Measurements from ENCODE around the gene TRA2B. TPM values are rescaled to one million over a fixed set of nuclear protein-coding genes. Genes with fewer than 3 reads are reported as not detected.

The TRA2B gene
- total RNA-seq, 1 donor from 2014 or later, result 205 TPM

- H3K27ac Mint-ChIP-seq, result peak overlapping the region; percentile 76
- H3K27me3 Mint-ChIP-seq, result peaks cover 13% of the 10 kb centered on the region
Observed at GRCh38 chr3:185942907-185943759, 5.3 kb upstream of the TRA2B start.

GRCh38 chr3:185942396-185942795 is 4.6 kb upstream of the TRA2B start:
- H3K9me3 Mint-ChIP-seq (ENCODE audit: low read depth), result peaks cover 7% of the 10 kb centered on the region
- H3K36me3 Mint-ChIP-seq (ENCODE audit: insufficient read depth), result peaks cover 10% of the 10 kb centered on the region
- TF ChIP-seq, protein P1, sequence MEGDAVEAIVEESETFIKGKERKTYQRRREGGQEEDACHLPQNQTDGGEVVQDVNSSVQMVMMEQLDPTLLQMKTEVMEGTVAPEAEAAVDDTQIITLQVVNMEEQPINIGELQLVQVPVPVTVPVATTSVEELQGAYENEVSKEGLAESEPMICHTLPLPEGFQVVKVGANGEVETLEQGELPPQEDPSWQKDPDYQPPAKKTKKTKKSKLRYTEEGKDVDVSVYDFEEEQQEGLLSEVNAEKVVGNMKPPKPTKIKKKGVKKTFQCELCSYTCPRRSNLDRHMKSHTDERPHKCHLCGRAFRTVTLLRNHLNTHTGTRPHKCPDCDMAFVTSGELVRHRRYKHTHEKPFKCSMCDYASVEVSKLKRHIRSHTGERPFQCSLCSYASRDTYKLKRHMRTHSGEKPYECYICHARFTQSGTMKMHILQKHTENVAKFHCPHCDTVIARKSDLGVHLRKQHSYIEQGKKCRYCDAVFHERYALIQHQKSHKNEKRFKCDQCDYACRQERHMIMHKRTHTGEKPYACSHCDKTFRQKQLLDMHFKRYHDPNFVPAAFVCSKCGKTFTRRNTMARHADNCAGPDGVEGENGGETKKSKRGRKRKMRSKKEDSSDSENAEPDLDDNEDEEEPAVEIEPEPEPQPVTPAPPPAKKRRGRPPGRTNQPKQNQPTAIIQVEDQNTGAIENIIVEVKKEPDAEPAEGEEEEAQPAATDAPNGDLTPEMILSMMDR (IDR thresholded peaks at IDR 0.05; ENCODE audit: unreplicated experiment), result no peak
- H3K27me3 Mint-ChIP-seq, result peaks cover 10% of the 10 kb centered on the region
- DNase-seq (ENCODE audit: low spot score, unreplicated experiment), result no peak
- peaks cover 2% of the 10 kb centered on the region for H3K4me1 Mint-ChIP-seq (ENCODE audit: low read depth)
- no peak overlapping the region for H3K4me3 Mint-ChIP-seq (ENCODE audit: low read depth)
- H3K27ac Mint-ChIP-seq, result no peak overlapping the region

More at GRCh38 chr3:185942907-185943759, 5.3 kb upstream of the TRA2B start:
- Mint-ChIP-seq H3K36me3 (ENCODE audit: insufficient read depth) (peaks cover 5% of the 10 kb centered on the region), H3K4me3 (ENCODE audit: low read depth) (no peak overlapping the region), H3K4me1 (ENCODE audit: low read depth) (peaks cover 2% of the 10 kb centered on the region), H3K9me3 (ENCODE audit: low read depth) (peaks cover 6% of the 10 kb centered on the region)
- peak; percentile 79 for DNase-seq (ENCODE audit: low spot score, unreplicated experiment)
- TF ChIP-seq, protein P1 (IDR thresholded peaks at IDR 0.05; ENCODE audit: unreplicated experiment), result peak; percentile 98

DNA sequence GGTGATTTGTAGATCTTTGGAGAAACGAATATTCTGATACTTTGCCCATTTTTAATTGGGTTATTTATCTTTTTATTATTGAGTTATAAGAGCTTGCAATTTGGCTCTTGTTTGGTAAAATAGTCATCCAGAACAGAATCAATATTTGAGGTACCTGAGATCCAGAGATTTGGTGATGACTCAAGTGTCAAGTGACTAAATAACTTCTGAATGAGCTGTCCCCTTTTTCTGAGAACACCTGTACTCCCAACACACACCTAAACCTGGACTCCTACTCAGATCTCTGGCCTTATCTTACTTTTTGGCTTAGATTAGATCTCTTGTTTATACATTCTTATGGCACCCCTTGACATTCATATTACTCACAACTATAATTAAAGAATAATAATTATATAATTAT is 3.1 kb upstream of the TRA2B start:
- TF ChIP-seq, protein P1 (IDR thresholded peaks at IDR 0.05; ENCODE audit: unreplicated experiment), result no peak
- Mint-ChIP-seq H3K4me3 (ENCODE audit: low read depth) (no peak overlapping the region), H3K9me3 (ENCODE audit: low read depth) (peaks cover 7% of the 10 kb centered on the region), H3K27me3 (peaks cover 10% of the 10 kb centered on the region), H3K27ac (no peak overlapping the region), H3K36me3 (ENCODE audit: insufficient read depth) (peaks cover 10% of the 10 kb centered on the region), H3K4me1 (ENCODE audit: low read depth) (peaks cover 2% of the 10 kb centered on the region)
- DNase-seq (ENCODE audit: low spot score, unreplicated experiment), result no peak

GRCh38 chr3:185939721-185940120 is 1.9 kb upstream of the TRA2B start:
- Mint-ChIP-seq H3K36me3 (ENCODE audit: insufficient read depth) (peaks cover 10% of the 10 kb centered on the region), H3K4me3 (ENCODE audit: low read depth) (peak overlapping the region; percentile 54), H3K9me3 (ENCODE audit: low read depth) (peaks cover 7% of the 10 kb centered on the region), H3K27ac (peak overlapping the region; percentile 75), H3K27me3 (peaks cover 10% of the 10 kb centered on the region), H3K4me1 (ENCODE audit: low read depth) (peaks cover 14% of the 10 kb centered on the region)
- TF ChIP-seq, protein P1 (IDR thresholded peaks at IDR 0.05; ENCODE audit: unreplicated experiment), result no peak
- DNase-seq (ENCODE audit: low spot score, unreplicated experiment), result no peak

- peaks cover 32% of the 10 kb centered on the region for H3K4me1 Mint-ChIP-seq (ENCODE audit: low read depth)
- H3K9me3 Mint-ChIP-seq (ENCODE audit: low read depth), result peaks cover 7% of the 10 kb centered on the region
- peak overlapping the region; percentile 100 for H3K4me3 Mint-ChIP-seq (ENCODE audit: low read depth)
- peaks cover 10% of the 10 kb centered on the region for H3K36me3 Mint-ChIP-seq (ENCODE audit: insufficient read depth)
- DNase-seq (ENCODE audit: low spot score, unreplicated experiment), result peak; percentile 68
- TF ChIP-seq, protein P1 (IDR thresholded peaks at IDR 0.05; ENCODE audit: unreplicated experiment), result no peak
- H3K27me3 Mint-ChIP-seq, result peaks cover 7% of the 10 kb centered on the region
- H3K27ac Mint-ChIP-seq, result peak overlapping the region; percentile 100
Observed at GRCh38 chr3:185936814-185937688, 763 bp downstream of the TRA2B start.
